ENCODE measurements around the gene DCUN1D1. TPM values are rescaled to one million over a fixed set of nuclear protein-coding genes. Genes with fewer than 3 reads are reported as not detected.
A peak's percentile ranks its signal among the peaks of the same experiment; 100 is the strongest.

The DCUN1D1 gene
- total and polyA plus RNA-seq, 5 donors from 2014 or later = 25.0 to 39.3 (median 25.7) TPM

DNA sequence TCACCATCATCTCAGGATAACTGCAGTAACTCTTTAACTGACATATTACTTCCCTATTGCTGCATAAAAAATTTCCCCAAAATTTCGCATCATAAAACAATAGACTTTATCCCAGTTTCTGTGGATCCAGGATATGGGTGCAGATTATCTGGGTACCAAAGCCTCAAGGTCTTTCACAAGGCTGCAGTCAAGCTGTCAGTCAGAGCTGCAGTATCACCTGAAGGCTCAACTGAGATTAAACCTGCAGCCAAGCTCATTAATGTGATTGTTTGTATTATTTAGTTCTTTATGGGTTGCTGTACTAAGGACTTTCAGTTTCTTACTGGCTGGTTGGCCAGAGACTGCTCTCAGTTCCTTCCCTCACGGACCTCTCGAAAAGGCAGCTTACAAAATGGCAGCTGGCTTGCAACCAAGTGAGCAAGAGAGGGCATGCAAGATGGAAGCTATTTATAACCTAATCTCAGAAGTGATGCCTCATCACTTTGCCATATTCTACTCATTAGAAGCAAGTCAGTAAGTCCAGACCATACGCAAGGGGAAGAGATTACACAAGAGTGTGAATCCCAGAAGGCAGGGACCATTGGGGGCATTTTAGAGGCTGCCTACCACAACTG, 54.9 kb downstream of the DCUN1D1 start:
- ATAC-seq (ENCODE audit: low read depth in 2 of 2) (no peak), DNase-seq (no peak)
- H3K36me3 ChIP-seq (ENCODE audit: control insufficient read depth, insufficient read depth, low read length) = peaks cover 7% of the 10 kb centered on the region
- H3K9me3 ChIP-seq (ENCODE audit: control insufficient read depth in 2 of 2, low read length in 2 of 2) = no peaks in the 10 kb centered on the region
- peaks cover 2 to 20% (median 7%) of the 10 kb centered on the region in 4 donors for H3K4me1 Mint-ChIP-seq
- H3K9me3 Mint-ChIP-seq = peaks cover 0 to 10% (median 2%) of the 10 kb centered on the region in 7 donors
- no peak overlapping the region for H3K4me3 Mint-ChIP-seq
- peak overlapping the region in 1 of 3 donors; percentile 60 for H3K27ac Mint-ChIP-seq
- no peaks in the 10 kb centered on the region for H3K4me1 ChIP-seq (ENCODE audit: control insufficient read depth, insufficient read depth, low read length, poor library complexity, severe bottlenecking)
- H3K27me3 ChIP-seq (ENCODE audit: control insufficient read depth, insufficient read depth, low read length) = no peaks in the 10 kb centered on the region
- H3K4me3 ChIP-seq (ENCODE audit: low read depth, low read length) = no peak overlapping the region
- no peaks in the 10 kb centered on the region for H3K27me3 Mint-ChIP-seq
- peaks cover 22% of the 10 kb centered on the region for H3K36me3 Mint-ChIP-seq
- no peak overlapping the region for H3K27ac ChIP-seq (ENCODE audit: insufficient read depth, low read length, poor library complexity, severe bottlenecking)

DNA sequence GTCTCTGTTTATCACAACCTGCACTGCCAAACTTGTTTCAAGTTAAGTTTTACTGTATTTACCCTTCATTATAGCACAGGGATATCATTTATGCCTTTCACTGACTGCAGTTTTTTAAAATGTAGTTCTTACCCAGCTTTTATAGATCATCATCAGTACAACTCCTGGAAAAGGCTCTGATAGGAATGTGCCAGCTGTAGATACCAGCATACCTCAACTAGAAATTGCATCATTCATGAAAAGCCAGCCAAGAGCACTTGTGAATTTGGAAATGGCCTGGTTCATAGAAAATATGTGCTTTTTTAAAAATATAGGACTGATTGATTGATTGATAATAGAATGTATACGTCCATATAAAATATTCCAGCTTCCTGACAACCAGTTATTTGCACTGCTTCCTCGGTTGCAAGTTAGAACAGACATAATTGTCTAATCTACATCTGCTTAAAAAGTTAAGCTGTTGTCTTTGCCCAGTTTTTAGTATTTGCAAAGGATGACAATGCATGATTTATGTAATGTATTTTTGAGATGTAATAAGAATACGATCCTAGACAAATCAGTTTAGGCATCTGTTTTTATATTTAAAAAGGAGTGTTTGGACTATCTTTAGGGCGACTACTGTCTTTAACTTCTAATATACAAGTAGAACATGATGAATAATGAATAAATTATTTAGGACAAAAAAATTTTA, 58.5 kb downstream of the DCUN1D1 start:
- H3K36me3 Mint-ChIP-seq = peaks cover 25% of the 10 kb centered on the region
- H3K36me3 ChIP-seq (ENCODE audit: control insufficient read depth, insufficient read depth, low read length) = peaks cover 19% of the 10 kb centered on the region

DNA sequence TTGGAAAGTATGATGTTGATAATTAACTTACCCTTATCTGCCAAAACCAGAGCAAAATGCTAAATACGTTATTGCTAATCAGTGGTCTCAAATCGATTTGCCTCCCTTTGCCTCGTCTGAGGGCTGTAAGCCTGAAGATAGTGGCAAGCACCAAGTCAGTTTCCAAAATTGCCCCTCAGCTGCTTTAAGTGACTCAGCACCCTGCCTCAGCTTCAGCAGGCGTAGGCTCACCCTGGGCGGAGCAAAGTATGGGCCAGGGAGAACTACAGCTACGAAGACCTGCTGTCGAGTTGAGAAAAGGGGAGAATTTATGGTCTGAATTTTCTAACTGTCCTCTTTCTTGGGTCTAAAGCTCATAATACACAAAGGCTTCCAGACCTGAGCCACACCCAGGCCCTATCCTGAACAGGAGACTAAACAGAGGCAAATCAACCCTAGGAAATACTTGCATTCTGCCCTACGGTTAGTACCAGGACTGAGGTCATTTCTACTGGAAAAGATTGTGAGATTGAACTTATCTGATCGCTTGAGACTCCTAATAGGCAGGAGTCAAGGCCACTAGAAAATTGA, 59.7 kb downstream of the DCUN1D1 start:
- Histone ChIP-seq H3K4me3 (ENCODE audit: low read depth, low read length) (no peak overlapping the region), H3K4me1 (ENCODE audit: control insufficient read depth, insufficient read depth, low read length, poor library complexity, severe bottlenecking) (no peaks in the 10 kb centered on the region), H3K27ac (ENCODE audit: insufficient read depth, low read length, poor library complexity, severe bottlenecking) (no peak overlapping the region), H3K27me3 (ENCODE audit: control insufficient read depth, insufficient read depth, low read length) (no peaks in the 10 kb centered on the region), H3K9me3 (ENCODE audit: control insufficient read depth in 2 of 2, low read length in 2 of 2) (no peaks in the 10 kb centered on the region), H3K36me3 (ENCODE audit: control insufficient read depth, insufficient read depth, low read length) (peaks cover 22% of the 10 kb centered on the region)
- peaks cover 3 to 7% (median 5%) of the 10 kb centered on the region in 4 donors for H3K4me1 Mint-ChIP-seq
- H3K9me3 Mint-ChIP-seq = no peaks in the 10 kb centered on the region
- H3K36me3 Mint-ChIP-seq = peaks cover 24% of the 10 kb centered on the region
- peak overlapping the region in 1 of 3 donors; percentile 52 for H3K27ac Mint-ChIP-seq
- peak overlapping the region in 1 of 4 donors; percentile 47 for H3K4me3 Mint-ChIP-seq
- no peaks in the 10 kb centered on the region for H3K27me3 Mint-ChIP-seq
- no peak for DNase-seq
- ATAC-seq (ENCODE audit: low read depth in 2 of 2) = no peak

More for the DNA sequence above, 58.5 kb downstream of the DCUN1D1 start:
- Histone ChIP-seq H3K4me1 (ENCODE audit: control insufficient read depth, insufficient read depth, low read length, poor library complexity, severe bottlenecking) (no peaks in the 10 kb centered on the region), H3K9me3 (ENCODE audit: control insufficient read depth in 2 of 2, low read length in 2 of 2) (no peaks in the 10 kb centered on the region), H3K4me3 (ENCODE audit: low read depth, low read length) (no peak overlapping the region), H3K27ac (ENCODE audit: insufficient read depth, low read length, poor library complexity, severe bottlenecking) (no peak overlapping the region), H3K27me3 (ENCODE audit: control insufficient read depth, insufficient read depth, low read length) (no peaks in the 10 kb centered on the region)
- H3K4me1 Mint-ChIP-seq = peaks cover 5 to 10% (median 5%) of the 10 kb centered on the region in 4 donors
- no peak for ATAC-seq (ENCODE audit: low read depth in 2 of 2)
- H3K4me3 Mint-ChIP-seq = no peak overlapping the region
- peaks cover 0 to 10% (median 0%) of the 10 kb centered on the region in 7 donors for H3K9me3 Mint-ChIP-seq
- no peaks in the 10 kb centered on the region for H3K27me3 Mint-ChIP-seq
- no peak overlapping the region for H3K27ac Mint-ChIP-seq
- no peak for DNase-seq

DNA sequence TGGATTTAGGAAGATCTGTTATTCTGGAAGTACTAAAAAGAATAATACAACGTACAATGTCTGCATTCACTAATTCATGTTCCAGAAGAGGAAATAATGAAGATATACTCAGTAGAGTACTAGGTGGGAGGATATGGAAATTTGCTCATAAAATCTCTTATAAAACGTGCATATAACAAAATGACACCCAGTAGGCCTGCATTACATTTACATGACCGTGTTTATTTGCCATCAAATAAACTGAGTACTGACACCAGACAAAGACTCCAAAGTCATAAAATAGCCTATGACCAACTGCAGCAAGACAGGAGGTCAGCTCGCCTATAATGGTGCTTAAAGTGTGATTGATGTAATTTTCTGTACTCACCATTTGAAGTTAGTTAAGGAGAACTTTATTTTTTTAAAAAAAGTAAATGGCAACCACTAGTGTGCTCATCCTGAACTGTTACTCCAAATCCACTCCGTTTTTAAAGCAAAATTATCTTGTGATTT, 60.4 kb downstream of the DCUN1D1 start:
- Mint-ChIP-seq H3K27ac (no peak overlapping the region), H3K4me3 (no peak overlapping the region), H3K27me3 (no peaks in the 10 kb centered on the region), H3K9me3 (no peaks in the 10 kb centered on the region), H3K4me1 (peaks cover 10 to 11% (median 10%) of the 10 kb centered on the region in 4 donors), H3K36me3 (peaks cover 22% of the 10 kb centered on the region)
- Histone ChIP-seq H3K27ac (ENCODE audit: insufficient read depth, low read length, poor library complexity, severe bottlenecking) (no peak overlapping the region), H3K9me3 (ENCODE audit: control insufficient read depth in 2 of 2, low read length in 2 of 2) (no peaks in the 10 kb centered on the region), H3K27me3 (ENCODE audit: control insufficient read depth, insufficient read depth, low read length) (no peaks in the 10 kb centered on the region), H3K4me3 (ENCODE audit: low read depth, low read length) (no peak overlapping the region), H3K36me3 (ENCODE audit: control insufficient read depth, insufficient read depth, low read length) (peaks cover 22% of the 10 kb centered on the region), H3K4me1 (ENCODE audit: control insufficient read depth, insufficient read depth, low read length, poor library complexity, severe bottlenecking) (peaks cover 5% of the 10 kb centered on the region)
- no peak for DNase-seq
- ATAC-seq (ENCODE audit: low read depth in 2 of 2) = no peak

DNA sequence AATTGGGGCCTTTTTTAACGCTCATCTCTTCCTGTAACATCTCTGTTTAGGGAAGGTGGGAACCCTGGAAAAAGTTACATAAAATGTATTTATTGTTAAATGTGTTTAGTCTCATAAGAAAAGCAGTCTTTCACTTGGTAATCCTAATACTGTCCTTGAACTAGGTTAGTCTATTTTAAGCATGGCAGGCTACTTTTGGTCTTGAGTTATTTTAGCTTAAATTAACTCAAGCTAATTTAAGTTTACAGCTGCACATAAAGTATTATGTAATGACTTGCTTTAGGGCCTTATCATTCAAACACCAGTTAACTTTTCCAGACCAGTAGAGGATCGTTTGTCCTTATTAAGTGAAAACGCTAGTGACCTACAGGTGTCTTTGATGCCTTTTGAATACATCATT, 63.2 kb downstream of the DCUN1D1 start:
- Mint-ChIP-seq H3K27me3 (no peaks in the 10 kb centered on the region), H3K27ac (no peak overlapping the region), H3K36me3 (peaks cover 14% of the 10 kb centered on the region), H3K4me3 (no peak overlapping the region), H3K4me1 (peaks cover 25 to 36% (median 31%) of the 10 kb centered on the region in 4 donors), H3K9me3 (no peaks in the 10 kb centered on the region)
- no peaks in the 10 kb centered on the region for H3K9me3 ChIP-seq (ENCODE audit: control insufficient read depth in 2 of 2, low read length in 2 of 2)
- no peak overlapping the region for H3K27ac ChIP-seq (ENCODE audit: insufficient read depth, low read length, poor library complexity, severe bottlenecking)
- ATAC-seq (ENCODE audit: low read depth in 2 of 2) (no peak), DNase-seq (no peak)
- H3K4me1 ChIP-seq (ENCODE audit: control insufficient read depth, insufficient read depth, low read length, poor library complexity, severe bottlenecking) = peaks cover 23% of the 10 kb centered on the region
- no peaks in the 10 kb centered on the region for H3K27me3 ChIP-seq (ENCODE audit: control insufficient read depth, insufficient read depth, low read length)
- no peak overlapping the region for H3K4me3 ChIP-seq (ENCODE audit: low read depth, low read length)
- H3K36me3 ChIP-seq (ENCODE audit: control insufficient read depth, insufficient read depth, low read length) = peaks cover 22% of the 10 kb centered on the region

DNA sequence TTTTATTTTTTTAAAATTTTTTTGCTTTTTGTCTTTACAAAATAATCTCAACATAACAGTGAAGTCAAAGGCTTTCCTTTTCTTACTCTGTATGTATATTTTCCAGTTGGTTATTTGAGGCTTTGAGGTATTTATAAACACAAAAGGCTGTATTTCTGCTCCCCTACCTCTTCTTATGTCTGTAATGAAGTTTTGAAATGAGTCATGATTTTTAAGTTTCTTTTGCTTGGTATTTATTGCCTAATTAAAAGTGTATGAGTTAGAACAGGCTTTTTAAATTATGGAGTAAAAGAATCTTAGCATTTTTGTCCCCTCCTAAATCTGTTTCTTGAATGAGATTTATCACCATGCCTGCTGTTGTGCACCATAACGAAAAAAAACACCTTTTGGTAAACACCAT, 66.0 kb downstream of the DCUN1D1 start:
- Histone ChIP-seq H3K4me1 (ENCODE audit: control insufficient read depth, insufficient read depth, low read length, poor library complexity, severe bottlenecking) (peaks cover 32% of the 10 kb centered on the region), H3K36me3 (ENCODE audit: control insufficient read depth, insufficient read depth, low read length) (peaks cover 10% of the 10 kb centered on the region), H3K9me3 (ENCODE audit: control insufficient read depth in 2 of 2, low read length in 2 of 2) (no peaks in the 10 kb centered on the region), H3K27me3 (ENCODE audit: control insufficient read depth, insufficient read depth, low read length) (no peaks in the 10 kb centered on the region), H3K4me3 (ENCODE audit: low read depth, low read length) (peak overlapping the region; percentile 69), H3K27ac (ENCODE audit: insufficient read depth, low read length, poor library complexity, severe bottlenecking) (peak overlapping the region; percentile 52)
- Mint-ChIP-seq H3K9me3 (no peaks in the 10 kb centered on the region), H3K36me3 (peaks cover 9% of the 10 kb centered on the region), H3K27me3 (no peaks in the 10 kb centered on the region), H3K4me3 (peak overlapping the region in 2 of 4 donors; percentile 53 to 56), H3K4me1 (peaks cover 41 to 61% (median 45%) of the 10 kb centered on the region in 4 donors), H3K27ac (peak overlapping the region; percentile 61 to 79 (median 62))
- ATAC-seq (ENCODE audit: low read depth in 2 of 2) (no peak), DNase-seq (peak in 1 of 3 donors; percentile 38)

DNA sequence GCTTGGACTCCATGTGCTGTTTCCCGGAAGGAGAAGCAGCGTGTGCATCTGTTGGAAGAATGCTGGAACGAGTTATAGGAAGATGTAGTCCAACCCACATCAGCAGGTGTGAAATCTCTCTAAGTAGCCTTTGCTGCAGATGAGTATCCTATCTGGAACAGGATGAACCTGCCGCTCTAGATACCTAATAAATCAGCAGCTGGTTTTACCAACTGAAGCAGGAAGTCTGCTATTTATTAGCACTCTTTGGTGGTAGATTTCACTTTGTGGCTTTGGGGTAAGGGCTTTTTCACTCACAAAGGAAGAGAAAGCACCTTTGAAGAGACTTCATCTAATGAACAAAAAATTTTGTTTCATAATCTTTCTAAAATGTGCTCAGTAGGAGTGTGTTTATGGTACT, 66.4 kb downstream of the DCUN1D1 start:
- Histone ChIP-seq H3K27me3 (ENCODE audit: control insufficient read depth, insufficient read depth, low read length) (no peaks in the 10 kb centered on the region), H3K36me3 (ENCODE audit: control insufficient read depth, insufficient read depth, low read length) (peaks cover 10% of the 10 kb centered on the region), H3K4me1 (ENCODE audit: control insufficient read depth, insufficient read depth, low read length, poor library complexity, severe bottlenecking) (peaks cover 32% of the 10 kb centered on the region), H3K4me3 (ENCODE audit: low read depth, low read length) (peak overlapping the region; percentile 69), H3K27ac (ENCODE audit: insufficient read depth, low read length, poor library complexity, severe bottlenecking) (peak overlapping the region; percentile 52), H3K9me3 (ENCODE audit: control insufficient read depth in 2 of 2, low read length in 2 of 2) (no peaks in the 10 kb centered on the region)
- Mint-ChIP-seq H3K9me3 (no peaks in the 10 kb centered on the region), H3K27ac (peak overlapping the region; percentile 20 to 89 (median 61)), H3K4me3 (peak overlapping the region; percentile 6 to 53 (median 50)), H3K36me3 (peaks cover 9% of the 10 kb centered on the region), H3K27me3 (no peaks in the 10 kb centered on the region), H3K4me1 (peaks cover 41 to 64% (median 47%) of the 10 kb centered on the region in 4 donors)
- DNase-seq = peak in 2 of 3 donors; percentile 60 to 80
- ATAC-seq (ENCODE audit: low read depth in 2 of 2) = peak; percentile 72 to 73

All from CD4-positive, CD25-positive, alpha-beta regulatory T cell (primary cell).